ENCODE results near the gene MTCL1.

Gene MTCL1

DNA sequence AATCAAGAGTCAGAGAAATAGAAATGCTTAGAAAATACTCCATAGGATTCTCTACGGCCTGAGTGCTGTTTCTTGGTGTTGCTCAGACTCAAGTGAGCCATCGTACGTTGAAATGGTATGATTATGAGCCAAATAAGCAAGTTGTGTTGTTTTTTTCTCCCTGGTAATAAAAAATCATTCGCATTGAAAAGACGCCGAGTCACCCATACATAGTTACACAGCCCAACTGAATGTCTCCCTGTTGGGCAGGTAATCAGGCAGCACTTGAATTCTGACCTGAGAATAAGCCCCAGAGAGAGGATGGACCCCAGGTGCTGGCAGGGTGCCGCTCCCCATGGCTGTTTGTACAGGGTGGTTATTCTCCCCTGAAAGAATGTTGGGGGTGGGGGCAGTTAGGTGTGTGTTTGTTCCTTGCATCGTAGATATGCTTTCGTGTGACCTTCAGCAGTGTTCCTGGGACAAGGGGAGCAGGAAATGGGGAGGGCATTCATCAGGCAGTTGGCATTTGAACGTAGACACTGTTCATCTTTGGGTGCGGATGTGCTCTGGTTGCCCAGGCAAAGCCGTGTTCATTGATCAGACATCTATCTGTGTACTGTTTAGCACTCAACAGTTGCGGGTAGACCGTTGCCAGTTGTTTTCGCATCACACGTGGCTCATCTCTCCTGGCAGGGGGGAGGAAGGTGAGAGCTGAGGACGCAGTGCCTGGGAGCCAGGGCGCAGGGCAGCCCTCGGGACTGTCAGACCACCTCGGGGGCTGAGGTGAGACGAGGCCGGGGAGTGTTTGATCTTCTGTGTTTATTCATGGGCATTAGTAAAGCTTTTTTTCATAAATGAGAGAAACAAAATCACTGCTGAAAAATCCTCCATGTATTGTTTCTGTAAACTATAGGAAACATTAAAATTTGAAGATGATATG lies 27.3 kb downstream of the MTCL1 start:
- H3K4me2 ChIP-seq (ENCODE audit: low read length): no peak overlapping the region
- H3K79me2 ChIP-seq (ENCODE audit: insufficient read depth, low read length): peaks cover 28% of the 10 kb centered on the region
- no peak overlapping the region for H3K9ac ChIP-seq (ENCODE audit: low read length)
- H3K4me1 ChIP-seq (ENCODE audit: insufficient read depth, low read length, severe bottlenecking): peaks cover 28% of the 10 kb centered on the region
- peaks cover 50% of the 10 kb centered on the region for H3K36me3 ChIP-seq (ENCODE audit: insufficient read depth, low read length)
- no peak overlapping the region for H3K4me3 ChIP-seq (ENCODE audit: low read depth, low read length, poor library complexity, severe bottlenecking)
- TF ChIP-seq, protein P1, sequence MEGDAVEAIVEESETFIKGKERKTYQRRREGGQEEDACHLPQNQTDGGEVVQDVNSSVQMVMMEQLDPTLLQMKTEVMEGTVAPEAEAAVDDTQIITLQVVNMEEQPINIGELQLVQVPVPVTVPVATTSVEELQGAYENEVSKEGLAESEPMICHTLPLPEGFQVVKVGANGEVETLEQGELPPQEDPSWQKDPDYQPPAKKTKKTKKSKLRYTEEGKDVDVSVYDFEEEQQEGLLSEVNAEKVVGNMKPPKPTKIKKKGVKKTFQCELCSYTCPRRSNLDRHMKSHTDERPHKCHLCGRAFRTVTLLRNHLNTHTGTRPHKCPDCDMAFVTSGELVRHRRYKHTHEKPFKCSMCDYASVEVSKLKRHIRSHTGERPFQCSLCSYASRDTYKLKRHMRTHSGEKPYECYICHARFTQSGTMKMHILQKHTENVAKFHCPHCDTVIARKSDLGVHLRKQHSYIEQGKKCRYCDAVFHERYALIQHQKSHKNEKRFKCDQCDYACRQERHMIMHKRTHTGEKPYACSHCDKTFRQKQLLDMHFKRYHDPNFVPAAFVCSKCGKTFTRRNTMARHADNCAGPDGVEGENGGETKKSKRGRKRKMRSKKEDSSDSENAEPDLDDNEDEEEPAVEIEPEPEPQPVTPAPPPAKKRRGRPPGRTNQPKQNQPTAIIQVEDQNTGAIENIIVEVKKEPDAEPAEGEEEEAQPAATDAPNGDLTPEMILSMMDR (IDR thresholded peaks at IDR 0.05; ENCODE audit: low read length): no peak
- TF ChIP-seq EZH2 (IDR thresholded peaks at IDR 0.05; ENCODE audit: borderline replicate concordance, low read length): no peak
- no peak overlapping the region for H3K27ac ChIP-seq (ENCODE audit: low read depth, low read length, poor library complexity, severe bottlenecking)
- H3K9me2 ChIP-seq (ENCODE audit: low read depth, low read length): no peaks in the 10 kb centered on the region
- H4K20me1 ChIP-seq (ENCODE audit: insufficient read depth, low read length): no peaks in the 10 kb centered on the region
- no peaks in the 10 kb centered on the region for H3K9me3 ChIP-seq (ENCODE audit: low read length)
- H3F3A ChIP-seq (ENCODE audit: insufficient read depth, low read length): no peaks in the 10 kb centered on the region
- H2AFZ ChIP-seq (ENCODE audit: low read length): no peak overlapping the region
- H3K27me3 ChIP-seq (ENCODE audit: insufficient read depth, low read length): no peaks in the 10 kb centered on the region

DNA sequence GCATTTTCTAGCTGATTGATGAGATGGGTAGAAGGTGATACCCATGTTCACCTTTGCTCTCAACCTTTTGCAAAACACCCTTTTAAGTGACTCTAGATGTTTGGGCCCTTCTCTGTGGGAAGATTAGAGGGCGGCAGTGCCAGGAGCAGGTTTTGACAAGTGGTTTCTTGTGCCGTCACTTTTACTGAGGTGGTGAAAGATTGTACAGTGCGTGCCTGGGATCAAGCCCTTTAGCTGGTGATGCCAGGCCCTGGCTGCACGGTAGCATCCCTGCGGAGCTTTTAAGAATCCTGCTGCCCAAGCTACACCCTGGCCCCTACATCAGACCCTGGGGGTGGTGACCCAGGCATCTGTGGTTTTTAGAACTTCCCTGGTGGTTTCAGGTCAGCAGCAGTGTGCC lies 29.1 kb downstream of the MTCL1 start:
- no peak overlapping the region for H2AFZ ChIP-seq (ENCODE audit: low read length)
- H3K4me3 ChIP-seq (ENCODE audit: low read depth, low read length, poor library complexity, severe bottlenecking): no peak overlapping the region
- H3K27me3 ChIP-seq (ENCODE audit: insufficient read depth, low read length): no peaks in the 10 kb centered on the region
- H3K36me3 ChIP-seq (ENCODE audit: insufficient read depth, low read length): peaks cover 67% of the 10 kb centered on the region
- H3K9me2 ChIP-seq (ENCODE audit: low read depth, low read length): no peaks in the 10 kb centered on the region
- no peak for TF ChIP-seq EZH2 (IDR thresholded peaks at IDR 0.05; ENCODE audit: borderline replicate concordance, low read length)
- TF ChIP-seq, protein P1 (IDR thresholded peaks at IDR 0.05; ENCODE audit: low read length): no peak
- H3K79me2 ChIP-seq (ENCODE audit: insufficient read depth, low read length): peaks cover 13% of the 10 kb centered on the region
- no peak overlapping the region for H3K4me2 ChIP-seq (ENCODE audit: low read length)
- H3F3A ChIP-seq (ENCODE audit: insufficient read depth, low read length): no peaks in the 10 kb centered on the region
- H4K20me1 ChIP-seq (ENCODE audit: insufficient read depth, low read length): no peaks in the 10 kb centered on the region
- H3K9me3 ChIP-seq (ENCODE audit: low read length): no peaks in the 10 kb centered on the region
- peaks cover 10% of the 10 kb centered on the region for H3K4me1 ChIP-seq (ENCODE audit: insufficient read depth, low read length, severe bottlenecking)
- no peak overlapping the region for H3K27ac ChIP-seq (ENCODE audit: low read depth, low read length, poor library complexity, severe bottlenecking)
- no peak overlapping the region for H3K9ac ChIP-seq (ENCODE audit: low read length)

- Histone ChIP-seq H4K20me1 (ENCODE audit: insufficient read depth, low read length) (no peaks in the 10 kb centered on the region), H3K9me3 (ENCODE audit: low read length) (no peaks in the 10 kb centered on the region), H3K27ac (ENCODE audit: low read depth, low read length, poor library complexity, severe bottlenecking) (no peak overlapping the region), H3K4me3 (ENCODE audit: low read depth, low read length, poor library complexity, severe bottlenecking) (no peak overlapping the region), H3K79me2 (ENCODE audit: insufficient read depth, low read length) (peaks cover 5% of the 10 kb centered on the region), H3K4me1 (ENCODE audit: insufficient read depth, low read length, severe bottlenecking) (peaks cover 4% of the 10 kb centered on the region), H3K36me3 (ENCODE audit: insufficient read depth, low read length) (peaks cover 65% of the 10 kb centered on the region), H3K9me2 (ENCODE audit: low read depth, low read length) (no peaks in the 10 kb centered on the region), H3F3A (ENCODE audit: insufficient read depth, low read length) (no peaks in the 10 kb centered on the region), H3K4me2 (ENCODE audit: low read length) (no peak overlapping the region), H3K9ac (ENCODE audit: low read length) (no peak overlapping the region), H3K27me3 (ENCODE audit: insufficient read depth, low read length) (no peaks in the 10 kb centered on the region), H2AFZ (ENCODE audit: low read length) (no peak overlapping the region)
- TF ChIP-seq, protein P1 (IDR thresholded peaks at IDR 0.05; ENCODE audit: low read length): no peak
- no peak for TF ChIP-seq EZH2 (IDR thresholded peaks at IDR 0.05; ENCODE audit: borderline replicate concordance, low read length)
Observed at GRCh38 chr18:8735274-8735673, 29.9 kb downstream of the MTCL1 start.
